A375 (cell line): Measurements from ENCODE around the gene NOSIP. TPM values are rescaled to one million over a fixed set of nuclear protein-coding genes. Genes with fewer than 3 reads are reported as not detected.

ENCODE experiments used
- small RNA-seq: library from RNA; depleted of rRNA; stranded (forward); fragments of <200 nt; gene quantifications from one replicate; pipeline ENCODE3, GENCODE V24; 2014
- total RNA-seq: library from RNA; depleted of rRNA; stranded (reverse); fragments of >200 nt; shearing (Covaris generic); gene quantifications from 2 replicates; pipeline ENCODE4 v1.2.3, GENCODE V29; 2014; rRNA removed

Gene NOSIP, protein sequence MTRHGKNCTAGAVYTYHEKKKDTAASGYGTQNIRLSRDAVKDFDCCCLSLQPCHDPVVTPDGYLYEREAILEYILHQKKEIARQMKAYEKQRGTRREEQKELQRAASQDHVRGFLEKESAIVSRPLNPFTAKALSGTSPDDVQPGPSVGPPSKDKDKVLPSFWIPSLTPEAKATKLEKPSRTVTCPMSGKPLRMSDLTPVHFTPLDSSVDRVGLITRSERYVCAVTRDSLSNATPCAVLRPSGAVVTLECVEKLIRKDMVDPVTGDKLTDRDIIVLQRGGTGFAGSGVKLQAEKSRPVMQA
- 123 and 143 TPM in 2 replicates for total RNA-seq

GRCh38 chr19:49580264-49581006 lies at the start of gene NOSIP:
Gene NOSIP (minus strand): TSS chr19:49580556. CDS start chr19:49560691, 19,865 bp downstream.

GRCh38 chr19:49590971-49591730 lies 10.8 kb upstream of the NOSIP start, which contains the start of gene PRR12:
Gene PRR12 (plus strand): TSS chr19:49591182. CDS start chr19:49591655, 473 bp downstream.

GRCh38 chr19:49581007-49581508 lies 702 bp upstream of the NOSIP start, which contains the start of gene PRRG2:
Gene PRRG2 (plus strand): TSS chr19:49581316. CDS start chr19:49583220, 1,904 bp downstream.

Small RNA genes within 50 kb of the gene (small RNA-seq; reads per million reads assigned to genes)
- not detected for gene RF00019

Other genes starting within 250 kb of the NOSIP start
- not detected in 2 replicates for gene CD37, start 245.2 kb downstream of the NOSIP start, total RNA-seq
- 14.5 and 14.9 TPM in 2 replicates for gene TEAD2, start 218.1 kb downstream of the NOSIP start, total RNA-seq
- 0.30 and 0.48 TPM in 2 replicates for gene DKKL1, start 216.7 kb downstream of the NOSIP start, total RNA-seq
- 0.79 and 1.0 TPM in 2 replicates for gene KASH5, start 192.3 kb downstream of the NOSIP start, total RNA-seq
- not detected in 2 replicates for gene PTH2, start 157.1 kb downstream of the NOSIP start, total RNA-seq
- gene GFY, start 155.2 kb downstream of the NOSIP start, total RNA-seq = not detected in 2 replicates
- gene SLC17A7, start 139.0 kb downstream of the NOSIP start, total RNA-seq = 0.11 TPM in 1 of 2 replicates, not detected in the other
- 266 and 279 TPM in 2 replicates for gene PIH1D1, start 128.7 kb downstream of the NOSIP start, total RNA-seq
- 87.2 and 102 TPM in 2 replicates for gene ALDH16A1, start 127.3 kb downstream of the NOSIP start, total RNA-seq
- 3.3 and 6.1 TPM in 2 replicates for gene FLT3LG, start 106.3 kb downstream of the NOSIP start, total RNA-seq
- 5,213 and 5,831 TPM in 2 replicates for gene RPL13A, start 92.9 kb downstream of the NOSIP start, total RNA-seq
- 4,349 and 4,396 TPM in 2 replicates for gene RPS11, start 84.1 kb downstream of the NOSIP start, total RNA-seq
- 0.05 TPM in 1 of 2 replicates, not detected in the other for gene FCGRT, start 67.9 kb downstream of the NOSIP start, total RNA-seq
- 12.7 and 14.9 TPM in 2 replicates for gene RCN3, start 52.6 kb downstream of the NOSIP start, total RNA-seq
- 0.74 and 2.8 TPM in 2 replicates for gene PRRG2, start 760 bp upstream of the NOSIP start, total RNA-seq
- 7.6 and 10.9 TPM in 2 replicates for gene PRR12, start 10.6 kb upstream of the NOSIP start, total RNA-seq
- gene RRAS, start 59.6 kb upstream of the NOSIP start, total RNA-seq = 21.2 and 28.6 TPM in 2 replicates
- gene SCAF1, start 61.7 kb upstream of the NOSIP start, total RNA-seq = 26.2 and 30.6 TPM in 2 replicates
- 125 and 130 TPM in 2 replicates for gene IRF3, start 85.3 kb upstream of the NOSIP start, total RNA-seq
- 19.4 and 31.5 TPM in 2 replicates for gene BCL2L12, start 85.4 kb upstream of the NOSIP start, total RNA-seq
- gene PRMT1, start 96.7 kb upstream of the NOSIP start, total RNA-seq = 414 and 437 TPM in 2 replicates
- 10.4 and 11.6 TPM in 2 replicates for gene ADM5, start 109.0 kb upstream of the NOSIP start, total RNA-seq
- gene CPT1C, start 110.6 kb upstream of the NOSIP start, total RNA-seq = 3.8 and 9.1 TPM in 2 replicates
- not detected in 2 replicates for gene TSKS, start 182.8 kb upstream of the NOSIP start, total RNA-seq
- gene AP2A1, start 186.4 kb upstream of the NOSIP start, total RNA-seq = 58.6 and 69.9 TPM in 2 replicates
- gene FUZ, start 232.7 kb upstream of the NOSIP start, total RNA-seq = 96.3 and 103 TPM in 2 replicates
- gene MED25, start 237.7 kb upstream of the NOSIP start, total RNA-seq = 24.0 and 24.3 TPM in 2 replicates